SK-N-SH (cell line): ENCODE data around the gene NOXA1.

Experiments used
- CTCF ChIP-seq: fragments of 200-600 bp; sonication (generic); IDR thresholded peaks from 2 replicates; pipeline ENCODE4 v1.6.1; 2017; ENCODE audit warnings: antibody characterized with exemption, mild to moderate bottlenecking, moderate library complexity
- EZH2phosphoT487 ChIP-seq: fragments of 200-600 bp; sonication (generic); IDR thresholded peaks from 2 replicates; pipeline ENCODE4 v1.6.1; 2017; ENCODE audit warnings: low read depth, mixed run types, mild to moderate bottlenecking, antibody characterized with exemption, moderate library complexity, borderline replicate concordance
- USF1 ChIP-seq: IDR thresholded peaks from 2 replicates; pipeline ENCODE4 v1.4.0; 2012; ENCODE audit warnings: low read depth, borderline replicate concordance
- ZBTB33 ChIP-seq: IDR thresholded peaks from 2 replicates; pipeline ENCODE4 v1.4.0; 2012; ENCODE audit warnings: low read depth, borderline replicate concordance
- TF ChIP-seq, protein P1 (sequence below): IDR thresholded peaks from 2 replicates; pipeline ENCODE4 v1.4.0; 2012; ENCODE audit warnings: low read depth

- TF ChIP-seq CTCF (no peak), EZH2phosphoT487 (no peak), ZBTB33 (no peak), USF1 (no peak)
- TF ChIP-seq, protein P1, sequence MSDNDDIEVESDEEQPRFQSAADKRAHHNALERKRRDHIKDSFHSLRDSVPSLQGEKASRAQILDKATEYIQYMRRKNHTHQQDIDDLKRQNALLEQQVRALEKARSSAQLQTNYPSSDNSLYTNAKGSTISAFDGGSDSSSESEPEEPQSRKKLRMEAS = no peak
Measured at GRCh38 chr9:137429546-137429890, 6.3 kb downstream of the NOXA1 start.
